ENCODE data around the gene AHCYL1.
"Not testable (repeated sequence)": the region's sequence is repeated elsewhere in the genome, so short reads cannot be mapped to it uniquely, and the experiment has no call there.

Gene AHCYL1

GRCh38 chr1:110003747-110004428, 19.3 kb downstream of the AHCYL1 start:
- peak; percentile 12 for DNase-seq

DNA sequence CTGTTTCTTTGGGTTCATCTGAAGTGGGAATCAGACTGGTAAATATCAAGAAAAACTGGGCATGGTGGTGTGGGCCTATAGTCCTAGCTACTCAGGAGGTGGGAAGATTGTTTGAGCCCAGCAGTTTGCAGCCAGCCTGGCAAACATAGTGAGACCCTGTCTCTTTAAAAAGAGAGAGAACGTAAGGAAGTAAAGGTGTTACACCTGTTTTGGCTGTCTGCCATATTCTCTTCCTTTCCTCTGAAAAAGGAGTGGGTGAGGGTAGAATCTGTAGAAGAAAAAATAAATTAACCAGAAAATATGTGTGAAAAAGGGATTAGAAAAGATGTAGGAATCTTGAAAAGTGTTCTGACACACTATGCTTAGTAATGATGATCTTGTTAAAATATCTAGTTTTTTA, 20.0 kb downstream of the AHCYL1 start:
- no peak for DNase-seq

GRCh38 chr1:110005971-110006370, 21.4 kb downstream of the AHCYL1 start:
- DNase-seq = no peak

DNA sequence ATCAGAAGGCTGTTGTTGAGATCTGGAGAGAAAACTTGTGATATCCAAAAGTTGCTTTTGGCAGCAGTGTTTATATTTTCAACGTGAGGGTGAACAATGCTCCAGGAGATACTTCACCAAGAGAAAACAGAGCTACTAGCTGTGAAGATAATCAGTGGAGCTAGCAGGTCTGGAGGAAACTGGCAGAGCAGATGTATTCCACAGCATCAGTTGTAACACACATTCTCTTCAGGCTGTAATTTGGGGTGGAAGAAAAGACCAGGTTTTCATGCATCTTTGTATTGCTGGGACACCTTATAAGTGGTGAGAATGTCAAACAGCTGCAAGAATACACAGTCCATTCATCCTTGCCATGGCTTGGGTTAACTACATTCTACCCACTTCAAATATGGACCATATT, 22.0 kb downstream of the AHCYL1 start:
- no peak for DNase-seq

GRCh38 chr1:110007046-110007830, 22.7 kb downstream of the AHCYL1 start:
- DNase-seq = no peak

GRCh38 chr1:110008971-110009565, 24.5 kb downstream of the AHCYL1 start:
- no peak for DNase-seq

DNA sequence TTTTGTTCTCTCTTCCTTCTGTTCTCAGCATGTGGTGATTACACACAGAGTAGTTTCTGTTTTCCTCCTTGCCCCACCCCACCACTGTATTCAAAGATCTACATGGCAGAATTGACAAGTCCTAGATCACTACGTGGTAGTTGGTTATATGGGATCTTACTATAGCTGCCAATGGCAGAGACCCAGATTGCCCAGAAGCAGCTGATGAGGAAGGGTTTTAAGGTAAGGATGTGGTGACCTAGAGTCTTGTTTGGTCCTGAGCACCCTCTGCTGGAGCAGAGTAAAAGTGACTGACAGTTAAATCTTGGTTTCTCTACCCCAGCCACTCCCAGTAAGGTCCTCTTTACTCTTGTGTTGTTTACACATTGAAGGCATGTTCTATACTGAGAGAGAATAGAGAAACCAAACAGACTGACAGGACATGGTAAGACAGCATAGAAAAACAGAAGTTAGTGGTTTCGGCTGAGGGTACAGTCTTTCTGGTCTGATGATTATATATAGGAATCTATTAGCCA, 27.0 kb downstream of the AHCYL1 start:
- DNase-seq = peak; percentile 11

- no peak for DNase-seq
These were observed 27.7 kb downstream of the AHCYL1 start for GRCh38 chr1:110012100-110012780.

- DNase-seq = no peak
These were observed 33.2 kb downstream of the AHCYL1 start for GRCh38 chr1:110017792-110018191.

DNA sequence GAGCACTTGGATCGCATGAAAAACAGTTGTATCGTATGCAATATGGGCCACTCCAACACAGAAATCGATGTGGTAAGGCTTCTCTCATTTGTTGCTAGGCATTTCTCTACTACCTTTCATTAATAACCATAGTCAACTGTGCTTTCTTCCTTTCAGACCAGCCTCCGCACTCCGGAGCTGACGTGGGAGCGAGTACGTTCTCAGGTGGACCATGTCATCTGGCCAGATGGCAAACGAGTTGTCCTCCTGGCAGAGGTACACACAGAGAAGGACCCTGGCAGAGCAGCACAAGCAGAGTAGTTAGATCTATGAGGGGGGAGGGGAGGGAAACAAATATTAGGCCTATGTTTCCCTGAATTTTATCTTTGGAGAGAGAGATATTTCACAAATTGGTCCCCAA, 33.8 kb downstream of the AHCYL1 start:
- no peak for DNase-seq

DNA sequence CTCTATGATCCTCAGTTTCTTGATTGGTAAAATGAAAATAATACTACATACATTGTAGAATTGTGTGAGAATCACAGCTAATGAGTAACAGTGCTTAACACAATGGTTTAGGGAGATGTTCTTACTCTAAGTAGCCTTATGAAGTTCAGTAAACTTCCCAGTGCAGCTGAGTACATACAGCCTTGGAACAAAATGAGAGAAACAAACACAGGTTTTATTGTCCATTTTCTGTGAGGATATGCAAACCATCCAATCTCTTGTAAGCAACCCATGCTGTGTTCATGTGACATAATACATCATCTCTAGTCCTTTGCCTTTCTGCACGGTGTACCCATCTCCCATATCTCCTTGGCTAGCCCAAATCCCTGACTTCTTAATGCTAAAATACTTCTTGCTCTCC, 35.2 kb downstream of the AHCYL1 start:
- no peak for DNase-seq

GRCh38 chr1:110021285-110021684, 36.7 kb downstream of the AHCYL1 start:
- DNase-seq = no peak

DNA sequence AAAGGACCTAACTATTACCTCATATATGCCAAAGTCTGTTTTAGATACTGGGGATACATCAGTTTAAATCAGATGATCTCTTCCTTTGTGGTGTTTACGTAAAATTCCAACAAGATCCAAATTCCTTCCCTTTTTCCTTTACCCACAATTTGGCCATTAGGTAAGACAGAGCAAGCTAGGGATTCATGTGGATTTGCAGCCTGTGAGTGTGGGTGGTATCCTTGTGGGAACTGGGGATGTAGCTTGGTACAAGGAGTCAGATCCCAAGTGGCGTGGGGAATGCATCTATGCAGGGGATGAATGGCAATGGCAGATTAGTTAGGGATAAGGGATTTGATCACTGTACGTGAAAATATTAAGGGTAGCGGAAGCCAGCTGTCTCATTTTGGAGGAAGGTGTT, 40.0 kb downstream of the AHCYL1 start:
- DNase-seq = no peak

DNA sequence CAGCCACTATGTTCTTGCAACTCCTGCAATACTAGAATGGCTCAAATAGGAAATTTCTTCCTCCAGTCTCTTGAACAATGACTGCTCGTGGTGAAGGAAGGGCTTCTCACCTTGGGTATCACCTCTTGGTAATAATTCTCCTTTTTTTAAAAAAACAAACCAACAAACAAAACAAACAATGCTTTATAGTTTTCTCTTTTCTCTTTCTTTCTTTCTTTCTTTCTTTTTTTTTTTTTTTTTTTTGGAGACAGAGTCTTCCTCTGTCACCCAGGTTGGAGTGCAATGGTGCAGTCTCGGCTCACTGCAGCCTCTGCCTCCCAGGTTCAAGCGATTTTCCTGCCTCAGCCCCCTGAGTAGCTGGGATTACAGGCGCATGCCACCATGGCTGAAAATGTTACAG, 46.1 kb downstream of the AHCYL1 start:
- DNase-seq = not testable (repeated sequence)

GRCh38 chr1:110032327-110032726, 47.8 kb downstream of the AHCYL1 start:
- DNase-seq = no peak

GRCh38 chr1:110033421-110033820, 48.9 kb downstream of the AHCYL1 start:
- no peak for DNase-seq

DNA sequence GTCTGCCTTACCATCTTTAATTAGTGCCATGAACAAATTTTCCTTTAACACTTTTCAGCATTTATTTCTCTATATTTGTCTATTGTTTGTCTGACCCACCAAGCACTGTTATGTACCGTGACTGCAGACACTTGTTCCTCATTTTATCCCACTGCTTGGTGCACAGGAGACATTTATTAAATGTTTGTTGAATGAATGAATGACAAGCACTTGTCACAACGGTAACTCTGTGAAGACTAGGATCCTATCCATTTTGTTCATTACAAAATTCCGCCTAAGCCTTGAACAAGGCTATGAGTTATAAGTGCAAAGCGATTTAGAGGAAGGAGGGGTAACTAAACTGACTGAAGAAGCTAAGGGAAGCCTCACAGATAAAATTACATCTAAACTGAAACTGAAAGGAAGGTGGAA, 49.5 kb downstream of the AHCYL1 start:
- no peak for DNase-seq

DNA sequence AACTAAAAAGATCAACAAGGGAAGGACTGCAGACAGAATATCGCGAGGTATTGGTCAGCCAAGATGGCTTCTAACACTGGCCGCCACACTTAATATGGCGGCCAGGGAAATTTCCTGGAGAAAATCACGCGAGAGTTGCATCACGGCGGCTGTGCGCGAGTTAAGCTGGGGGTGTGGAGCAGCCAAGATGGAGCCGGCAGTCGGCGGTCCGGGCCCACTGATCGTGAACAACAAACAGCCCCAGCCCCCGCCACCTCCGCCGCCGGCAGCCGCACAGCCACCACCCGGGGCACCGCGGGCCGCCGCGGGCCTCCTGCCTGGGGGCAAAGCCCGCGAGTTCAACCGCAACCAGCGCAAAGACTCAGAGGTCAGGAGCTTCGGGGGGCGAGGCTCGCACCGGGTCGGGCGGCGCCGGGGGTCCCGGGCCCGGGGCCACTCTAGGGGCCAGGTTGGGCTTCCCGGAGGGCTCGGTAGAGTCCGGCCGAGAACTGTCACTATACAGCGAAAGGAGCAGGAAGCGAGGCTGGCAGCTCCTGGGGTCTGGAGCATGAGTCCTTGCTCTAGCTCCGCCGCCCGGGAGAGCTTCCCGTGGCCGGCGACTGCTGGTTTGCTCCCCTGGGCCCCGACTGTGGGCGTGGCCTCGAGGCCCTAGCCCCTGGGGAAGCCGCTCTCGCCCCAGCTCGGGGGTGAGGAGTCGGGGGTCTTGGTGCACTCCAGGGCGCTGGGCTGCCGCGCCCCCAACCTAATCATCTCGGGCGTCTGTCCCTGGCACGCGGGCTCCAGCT, 50.1 kb downstream of the AHCYL1 start, which contains the start of gene STRIP1:
TSS of gene STRIP1 (plus strand) at position 174 of the 785 bp plus-strand sequence. CDS start at position 188, 14 bp downstream.
- DNase-seq = peak; percentile 91

DNA sequence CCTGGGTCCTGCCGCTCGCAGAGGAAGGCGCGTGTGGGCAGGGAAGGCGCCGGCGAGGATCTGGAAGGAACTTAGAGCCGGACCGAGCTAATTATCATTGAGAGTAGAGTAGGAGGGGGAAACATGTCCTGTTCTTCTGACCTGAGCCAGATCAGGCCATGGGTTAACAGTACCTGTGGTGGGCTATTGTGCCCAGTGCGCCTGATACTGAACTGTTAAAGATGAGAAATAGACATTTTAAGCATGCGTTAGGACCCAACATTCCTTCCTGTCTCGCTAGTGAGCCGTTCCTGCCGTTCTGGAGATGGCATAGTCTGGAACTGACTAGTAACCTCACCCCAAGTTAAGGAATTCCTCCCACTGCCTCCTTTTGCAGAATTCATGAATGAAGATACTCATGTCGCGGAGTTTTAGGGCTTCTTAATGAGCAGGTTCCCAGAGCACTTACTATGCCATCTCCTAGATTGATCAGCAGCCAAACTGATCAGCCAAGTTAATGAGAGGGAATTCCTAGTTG, 50.7 kb downstream of the AHCYL1 start:
- DNase-seq = no peak

GRCh38 chr1:110038271-110038670, 53.7 kb downstream of the AHCYL1 start:
- no peak for DNase-seq

- no peak for DNase-seq
These were observed 55.1 kb downstream of the AHCYL1 start for GRCh38 chr1:110039641-110040040.

DNA sequence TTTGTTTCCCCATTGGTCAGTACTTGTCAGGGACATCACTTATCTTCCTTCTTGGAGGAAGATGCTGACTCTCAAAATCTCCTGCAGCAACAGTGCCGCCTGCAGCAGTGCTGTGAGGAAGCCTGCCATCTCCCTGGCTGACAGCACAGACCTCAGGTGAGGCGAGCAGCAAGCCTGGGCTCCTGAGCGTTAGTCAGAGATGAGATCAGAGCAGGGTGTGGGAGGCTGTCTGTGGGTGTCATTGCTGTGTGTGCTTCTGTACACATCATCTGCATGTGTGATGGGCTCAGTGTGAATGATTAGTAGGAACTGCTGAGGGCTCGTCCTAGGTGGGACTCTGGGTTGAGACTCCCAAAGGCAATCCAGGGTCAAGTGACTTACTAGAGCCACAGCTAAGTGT, 56.0 kb downstream of the AHCYL1 start:
- DNase-seq = no peak

All from KG1 (cell line).